Stimulated activated CD8-positive, alpha-beta memory T cell treated with anti-CD3 and anti-CD28 coated beads, Interleukin-12 subunit alpha, Interleukin-12 subunit beta, amount 100 ng/mL, for 24 hours (primary cell): ENCODE measurements around the gene RBMY1D.
"Not testable (repeated sequence)": the region's sequence is repeated elsewhere in the genome, so short reads cannot be mapped to it uniquely, and the experiment has no call there.

ENCODE experiments used
- DNase-seq: peaks from one replicate; pipeline ENCODE4 v3.0.0-alpha.2; 2020; ENCODE audit errors: extremely low read depth

The RBMY1D gene

GRCh38 chrY:21894426-21894825 lies at the start of gene RBMY1D:
TSS of gene RBMY1D (minus strand) at chrY:21894526. CDS start at chrY:21892513, 2,013 bp downstream.
- DNase-seq, result not testable (repeated sequence)

GRCh38 chrY:21917932-21918331 lies 23.6 kb upstream of the RBMY1D start, which contains the start of gene RBMY1E:
TSS of gene RBMY1E (minus strand) at chrY:21918032. CDS start at chrY:21916054, 1,978 bp downstream.
- DNase-seq, result not testable (repeated sequence)

GRCh38 chrY:21869407-21870076 lies 24.8 kb downstream of the RBMY1D start:
- not testable (repeated sequence) for DNase-seq

- DNase-seq, result no peak
Observed at GRCh38 chrY:21845481-21845880, 48.8 kb downstream of the RBMY1D start.

- DNase-seq, result no peak
Observed at GRCh38 chrY:21842090-21842489, 52.2 kb downstream of the RBMY1D start.

GRCh38 chrY:21839489-21839888 lies 54.8 kb downstream of the RBMY1D start:
- DNase-seq, result no peak

- no peak for DNase-seq
Observed at GRCh38 chrY:21836343-21836742, 58.0 kb downstream of the RBMY1D start.

GRCh38 chrY:21835052-21835451 lies 59.3 kb downstream of the RBMY1D start:
- DNase-seq, result no peak
